ENCODE data around the gene MALRD1.

GRCh38 chr10:19468413-19468812 is 419.8 kb downstream of the MALRD1 start:
- TF ChIP-seq POLR2A (IDR thresholded peaks at IDR 0.05), result no peak
- no peak for TF ChIP-seq CTCF (IDR thresholded peaks at IDR 0.05)

All from right lobe of liver (tissue), 4 donors.